IMR-90 (cell line): ENCODE results near the gene COL12A1. TPM values are rescaled to one million over a fixed set of nuclear protein-coding genes. Genes with fewer than 3 reads are reported as not detected.

Source experiments
- ATAC-seq: fragments of 200-7000 bp; cut with Tn5 transposase; 2 replicates; pipeline ENCODE4 v1.9.1; 2020; ENCODE audit warnings: low read depth, mild to moderate bottlenecking, moderate library complexity
- BruUV-seq: library from RNA; stranded (reverse); fragments of 400-500 nt; replicated peaks from 2 replicates; lab custom pipeline; 2021; lab: Mats Ljungman, UMichigan
- CTCF ChIA-PET: fragments of 300-600 bp; formaldehyde crosslinking; extraction: SDS; loops from one replicate; lab custom pipeline; 2021; ENCODE audit warnings: antibody characterized with exemption; lab: Yijun Ruan, JAX
- POLR2A ChIA-PET: fragments of 300-600 bp; sonication (Branson Sonifier 250); formaldehyde crosslinking; loops from one replicate; lab custom pipeline; 2022; ENCODE audit warnings: antibody characterized with exemption; ENCODE audit not compliant: unreplicated experiment; lab: Charles Lee
- DNase-seq: peaks from one replicate; pipeline ENCODE4 v3.0.0; 2013
- H2AFZ ChIP-seq: replicated peaks from 2 replicates; pipeline ENCODE3; 2013; ENCODE audit warnings: low read length, mild to moderate bottlenecking; ENCODE audit not compliant: poor library complexity
- H2AK5ac ChIP-seq: 2 replicates; pipeline ENCODE4 v1.6.1; 2013; ENCODE audit warnings: low read depth, low read length, inconsistent platforms
- H2AK9ac ChIP-seq: replicated peaks from 2 replicates; pipeline ENCODE3; 2013; ENCODE audit warnings: mild to moderate bottlenecking, low read depth, low read length, moderate library complexity; ENCODE audit not compliant: poor library complexity
- H2BK120ac ChIP-seq: 2 replicates; pipeline ENCODE4 v1.6.1; 2013; ENCODE audit warnings: low read depth, low read length, inconsistent platforms
- H2BK15ac ChIP-seq: 3 replicates; pipeline ENCODE4 v1.6.1; 2013; ENCODE audit warnings: low read depth, low read length, inconsistent platforms
- H2BK20ac ChIP-seq: 2 replicates; pipeline ENCODE4 v1.6.1; 2013; ENCODE audit warnings: low read depth, mild to moderate bottlenecking, inconsistent platforms, low read length, moderate library complexity
- H2BK5ac ChIP-seq: 2 replicates; pipeline ENCODE4 v1.6.1; 2013; ENCODE audit warnings: mild to moderate bottlenecking, low read depth, low read length, inconsistent platforms; ENCODE audit not compliant: poor library complexity, severe bottlenecking
- H3K14ac ChIP-seq: replicated peaks from 2 replicates; pipeline ENCODE4 v1.6.1; 2013; ENCODE audit warnings: low read depth, low read length, inconsistent platforms
- H3K18ac ChIP-seq: 2 replicates; pipeline ENCODE4 v1.6.1; 2013; ENCODE audit warnings: low read depth, low read length, control low read depth
- H3K23ac ChIP-seq: 2 replicates; pipeline ENCODE4 v1.6.1; 2013; ENCODE audit warnings: low read depth, low read length, inconsistent platforms
- H3K27ac ChIP-seq: 2 replicates; pipeline ENCODE4 v1.5.1; 2013; ENCODE audit warnings: mild to moderate bottlenecking, control low read depth, low read length; ENCODE audit not compliant: insufficient read depth
- H3K27me3 ChIP-seq: 2 replicates; pipeline ENCODE4 v1.6.1; 2013; ENCODE audit warnings: low read length; ENCODE audit not compliant: control insufficient read depth, insufficient read depth
- H3K36me3 ChIP-seq: 2 replicates; pipeline ENCODE4 v1.6.1; 2013; ENCODE audit warnings: low read length, mixed read lengths; ENCODE audit not compliant: control insufficient read depth, insufficient read depth
- H3K4ac ChIP-seq: 2 replicates; pipeline ENCODE4 v1.6.1; 2013; ENCODE audit warnings: low read depth, low read length, inconsistent platforms
- H3K4me1 ChIP-seq: 2 replicates; pipeline ENCODE4 v1.6.1; 2013; ENCODE audit warnings: low read length, mixed read lengths; ENCODE audit not compliant: control insufficient read depth, insufficient read depth
- H3K4me2 ChIP-seq: 2 replicates; pipeline ENCODE4 v1.6.1; 2013; ENCODE audit warnings: low read depth, mild to moderate bottlenecking, control low read depth, low read length, moderate library complexity
- H3K4me3 ChIP-seq: 2 replicates; pipeline ENCODE4 v1.5.1; 2013; ENCODE audit warnings: low read depth, mild to moderate bottlenecking, control low read depth, low read length, moderate library complexity; ENCODE audit not compliant: insufficient read depth
- H3K56ac ChIP-seq: 2 replicates; pipeline ENCODE4 v1.6.1; 2013; ENCODE audit warnings: low read length, inconsistent platforms; ENCODE audit not compliant: insufficient read depth; ENCODE audit errors: extremely low read depth
- H3K79me1 ChIP-seq, 2 experiments: 2 replicates each; pipeline ENCODE4 v1.6.1; 2013; ENCODE audit warnings: low read length in 2 of 2, inconsistent platforms in 1 of 2, low read depth in 1 of 2
- H3K9ac ChIP-seq: 2 replicates; pipeline ENCODE4 v1.6.1; 2013; ENCODE audit warnings: low read depth, low read length, control low read depth
- H3K9me1 ChIP-seq: 2 replicates; pipeline ENCODE4 v1.6.1; 2013; ENCODE audit warnings: low read length, inconsistent platforms; ENCODE audit not compliant: insufficient read depth
- H3K9me3 ChIP-seq: 2 replicates; pipeline ENCODE4 v1.6.1; 2013; ENCODE audit warnings: low read length; ENCODE audit not compliant: control insufficient read depth, insufficient read depth
- H4K20me1 ChIP-seq: 2 replicates; pipeline ENCODE4 v1.6.1; 2013; ENCODE audit warnings: low read length, inconsistent platforms; ENCODE audit not compliant: insufficient read depth
- H4K5ac ChIP-seq: 2 replicates; pipeline ENCODE4 v1.6.1; 2013; ENCODE audit warnings: mild to moderate bottlenecking, low read depth, low read length, control low read depth
- H4K8ac ChIP-seq, 2 experiments: 2 replicates each; pipeline ENCODE4 v1.6.1; 2013; ENCODE audit warnings: low read depth in 2 of 2, low read length in 2 of 2, control low read depth in 1 of 2, inconsistent platforms in 1 of 2
- H4K91ac ChIP-seq: 2 replicates; pipeline ENCODE4 v1.6.1; 2013; ENCODE audit warnings: low read depth, low read length, inconsistent platforms; ENCODE audit not compliant: insufficient read depth
- BHLHE40 ChIP-seq: fragments of 150-350 bp; IDR thresholded peaks from 2 replicates; pipeline ENCODE4 v1.6.1; 2016; ENCODE audit warnings: mild to moderate bottlenecking, low read depth, low read length
- CHD1 ChIP-seq: IDR thresholded peaks from 2 replicates; pipeline ENCODE4 v1.6.1; 2012; ENCODE audit warnings: low read depth, low read length, improper control_type of control experiment
- CTCF ChIP-seq: conservative IDR thresholded peaks from 2 replicates; pipeline ENCODE4 v1.5.1; 2012; ENCODE audit warnings: mild to moderate bottlenecking, low read depth, low read length, improper control_type of control experiment
- ELK1 ChIP-seq: fragments of 150-350 bp; IDR thresholded peaks from 2 replicates; pipeline ENCODE4 v1.6.1; 2016; ENCODE audit warnings: low read depth, mild to moderate bottlenecking, low read length, moderate library complexity, borderline replicate concordance
- FOS ChIP-seq: fragments of 150-350 bp; IDR thresholded peaks from 2 replicates; pipeline ENCODE4 v1.6.1; 2016; ENCODE audit warnings: low read depth, low read length
- MAFK ChIP-seq: IDR thresholded peaks from 2 replicates; pipeline ENCODE4 v1.6.1; 2012; ENCODE audit warnings: low read depth, low read length, improper control_type of control experiment
- MAZ ChIP-seq: IDR thresholded peaks from 2 replicates; pipeline ENCODE4 v1.6.1; 2012; ENCODE audit warnings: low read depth, mild to moderate bottlenecking, low read length, improper control_type of control experiment, moderate library complexity, borderline replicate concordance
- MXI1 ChIP-seq: IDR thresholded peaks from 2 replicates; pipeline ENCODE4 v1.6.1; 2012; ENCODE audit warnings: low read depth, mild to moderate bottlenecking, low read length, moderate library complexity, borderline replicate concordance
- NFE2L2 ChIP-seq: fragments of 150-350 bp; IDR thresholded peaks from 2 replicates; pipeline ENCODE4 v1.6.1; 2016; ENCODE audit warnings: low read depth, mild to moderate bottlenecking, low read length
- POLR2A ChIP-seq: IDR thresholded peaks from 2 replicates; pipeline ENCODE4 v1.6.1; 2012; ENCODE audit warnings: mild to moderate bottlenecking, low read depth, low read length
- RAD21 ChIP-seq: IDR thresholded peaks from 2 replicates; pipeline ENCODE4 v1.6.1; 2012; ENCODE audit warnings: low read length, improper control_type of control experiment
- RCOR1 ChIP-seq: IDR thresholded peaks from 2 replicates; pipeline ENCODE4 v1.6.1; 2012; ENCODE audit warnings: mild to moderate bottlenecking, low read length, improper control_type of control experiment; ENCODE audit not compliant: insufficient replicate concordance
- RFX5 ChIP-seq: IDR thresholded peaks from 2 replicates; pipeline ENCODE4 v1.8.0; 2012; ENCODE audit warnings: low read depth, mild to moderate bottlenecking, low read length, moderate library complexity
- SMC3 ChIP-seq: fragments of 150-350 bp; IDR thresholded peaks from 2 replicates; pipeline ENCODE4 v1.6.1; 2016; ENCODE audit warnings: low read depth, mild to moderate bottlenecking, antibody characterized with exemption, low read length, moderate library complexity
- WGBS, 2 experiments: methylation state at CpG; one replicate each; pipeline versions ENCODE4 v1.1.5 to v1.1.7; 2013; ENCODE audit warnings: missing lambda C conversion rate in 2 of 2; ENCODE audit not compliant: insufficient read length in 1 of 2; ENCODE audit errors: extremely low coverage in 2 of 2; 5-methylcytosine and 5-hydroxymethylcytosine counted together
- dilution Hi-C: fragments of 300-500 bp; cut with HindIII; formaldehyde crosslinking; loops from one replicate; pipeline ENCODE4 v1.14.3; 2018; ENCODE audit warnings: low sequenced_read_pairs; ENCODE audit not compliant: unreplicated experiment
- in situ Hi-C: fragments of 300-500 bp; cut with MboI; formaldehyde crosslinking; loops from 3 replicates; pipeline ENCODE4 v1.14.3; 2019; ENCODE audit warnings: low sequenced_read_pairs, inconsistent platforms, mixed read lengths
- intact Hi-C: fragments of 100-400 bp; cut with micrococcal nuclease; formaldehyde crosslinking; loops from 2 replicates; pipeline ENCODE4 v1.10.0; 2022
- polyA plus RNA-seq, 3 experiments: library from polyadenylated mRNA; depleted of rRNA; stranded (reverse); fragments of >200 nt; gene quantifications; 2 replicates each; pipeline ENCODE4 v1.2.3, GENCODE V29; 2012; ENCODE audit warnings: low replicate concordance in 1 of 3
- total RNA-seq: library from RNA; depleted of rRNA; stranded (reverse); fragments of >200 nt; gene quantifications from 2 replicates; pipeline ENCODE4 v1.2.3, GENCODE V29; 2012
- TF ChIP-seq, protein P1 (sequence below): fragments of 150-350 bp; IDR thresholded peaks from 2 replicates; pipeline ENCODE4 v1.6.1; 2017; ENCODE audit warnings: mild to moderate bottlenecking, antibody characterized with exemption, low read length, low read depth

Gene COL12A1
- total and polyA plus RNA-seq, 2 of the 4 experiments (the other 2 are of a cell fraction), result 350 to 452 TPM

DNA sequence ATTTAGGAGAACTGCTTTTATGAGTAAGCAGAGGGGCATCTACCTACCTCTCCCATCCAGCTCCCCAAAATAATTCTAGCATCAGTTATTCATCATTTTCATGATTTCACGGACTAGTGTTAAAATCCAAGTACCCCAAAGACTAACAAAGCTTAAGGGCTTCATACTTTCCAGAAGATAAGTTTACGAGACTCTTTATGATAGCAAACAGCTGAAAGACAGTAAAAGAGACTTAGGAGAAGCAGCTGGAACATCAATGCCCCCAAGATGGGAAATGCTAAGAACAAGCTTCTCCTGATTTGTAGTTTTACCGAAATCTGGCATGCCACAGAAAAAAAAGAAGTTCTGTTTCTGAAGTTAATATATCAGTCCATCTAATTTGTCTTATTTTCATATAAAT lies 70.0 kb downstream of the COL12A1 start:
- Histone ChIP-seq H2BK5ac (no peak overlapping the region), H2AK9ac (no peak overlapping the region), H3K27ac (no peak overlapping the region), H3K27me3 (no peaks in the 10 kb centered on the region), H4K91ac (no peak overlapping the region), H3K4me1 (peaks cover 4% of the 10 kb centered on the region; the same call in 1 of the 2 replicates), H3K56ac (no peak overlapping the region), H3K9ac (no peak overlapping the region), H3K4me2 (no peak overlapping the region), H4K5ac (no peak overlapping the region; the same call in 1 of the 2 replicates), H2BK15ac (no peak overlapping the region), H4K20me1 (no peaks in the 10 kb centered on the region; the same call in 1 of the 2 replicates), H2BK120ac (no peak overlapping the region), H3K36me3 (peaks cover 60% of the 10 kb centered on the region), H3K14ac (no peak overlapping the region), H2BK20ac (no peak overlapping the region), H2AK5ac (no peak overlapping the region), H3K4me3 (no peak overlapping the region), H4K8ac (no peak overlapping the region), H3K18ac (no peak overlapping the region), H3K23ac (no peak overlapping the region), H3K4ac (no peak overlapping the region), H3K9me1 (peaks cover 10% of the 10 kb centered on the region), H3K9me3 (no peaks in the 10 kb centered on the region), H3K79me1 (peaks cover 35 to 56% of the 10 kb centered on the region in 2 experiments), H2AFZ (no peak overlapping the region)
- in situ Hi-C loops (no loop called here), dilution Hi-C loops (no loop called here), intact Hi-C loops (no loop called here)
- ATAC-seq (no peak), DNase-seq (no peak)
- CTCF ChIA-PET, result interaction anchor here (1.1 kb wide), 1 partner anchor 8 kb away, joined by 3 read pairs; no protein-coding TSS in a partner anchor
- 100% methylated on average over 1 of the region's 3 CpGs; no CpG with 5 or more reads in 1 of the 2 experiments for WGBS, 2 experiments
- no TSS peak for BruUV-seq
- POLR2A ChIA-PET, result no interaction called here
- TF ChIP-seq MXI1 (no peak), SMC3 (no peak), CHD1 (no peak), MAZ (no peak), BHLHE40 (no peak), CTCF (no peak), FOS (no peak), RFX5 (no peak), POLR2A (no peak), RCOR1 (no peak), RAD21 (no peak), NFE2L2 (no peak), MAFK (no peak), ELK1 (no peak)
- TF ChIP-seq, protein P1, sequence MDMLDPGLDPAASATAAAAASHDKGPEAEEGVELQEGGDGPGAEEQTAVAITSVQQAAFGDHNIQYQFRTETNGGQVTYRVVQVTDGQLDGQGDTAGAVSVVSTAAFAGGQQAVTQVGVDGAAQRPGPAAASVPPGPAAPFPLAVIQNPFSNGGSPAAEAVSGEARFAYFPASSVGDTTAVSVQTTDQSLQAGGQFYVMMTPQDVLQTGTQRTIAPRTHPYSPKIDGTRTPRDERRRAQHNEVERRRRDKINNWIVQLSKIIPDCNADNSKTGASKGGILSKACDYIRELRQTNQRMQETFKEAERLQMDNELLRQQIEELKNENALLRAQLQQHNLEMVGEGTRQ, result no peak
